BLaER1 treated with 17β-estradiol and CSF1 and Interleukin-3, amounts not matched to agents 10 nM and 100 nM (cell line): Measurements from ENCODE around the gene TSC1.

Experiments used
- H3K27ac ChIP-seq, 11 experiments: shearing (Covaris generic); formaldehyde crosslinking; 2 replicates each; pipeline ENCODE4 v1.8.1; 2022
- H3K27me3 ChIP-seq, 11 experiments: shearing (Covaris generic); formaldehyde crosslinking; 2 replicates each; pipeline ENCODE4 v1.8.1; 2022
- H3K36me3 ChIP-seq, 11 experiments: shearing (Covaris generic); formaldehyde crosslinking; 2 replicates each; pipeline ENCODE4 v1.8.1; 2022
- H3K4me1 ChIP-seq, 10 experiments: shearing (Covaris generic); formaldehyde crosslinking; 2 replicates each; pipeline ENCODE4 v1.8.1; 2022
- H3K4me2 ChIP-seq, 11 experiments: shearing (Covaris generic); formaldehyde crosslinking; 2 replicates each; pipeline ENCODE4 v1.8.1; 2022
- H3K4me3 ChIP-seq, 10 experiments: shearing (Covaris generic); formaldehyde crosslinking; 2 replicates each; pipeline ENCODE4 v1.8.1; 2022
- H3K9ac ChIP-seq, 11 experiments: shearing (Covaris generic); formaldehyde crosslinking; 2 replicates each; pipeline ENCODE4 v1.8.1; 2022
- H3K9me3 ChIP-seq, 11 experiments: shearing (Covaris generic); formaldehyde crosslinking; replicated peaks in 1 of 11; 2 replicates each; pipeline ENCODE4 v1.8.1; 2022
- H4K20me1 ChIP-seq, 11 experiments: shearing (Covaris generic); formaldehyde crosslinking; 2 replicates each; pipeline ENCODE4 v1.8.1; 2022
- Cebpa-rat ChIP-seq, 11 experiments: shearing (Covaris generic); IDR thresholded peaks; 2 replicates each; pipeline ENCODE4 v1.8.1; 2022

The TSC1 gene

GRCh38 chr9:132877458-132877823 lies 67.0 kb downstream of the TSC1 start:
- peak overlapping the region; percentile 77 to 97 (median 89) for H3K4me3 ChIP-seq
- peak overlapping the region; percentile 85 to 96 (median 91) for H3K9ac ChIP-seq

GRCh38 chr9:132876849-132877248 lies 67.6 kb downstream of the TSC1 start:
- Histone ChIP-seq H3K27me3 (no peaks in the 10 kb centered on the region; a peak in 1 of 22 replicates), H3K4me2 (peak overlapping the region in 6 of 11 experiments; percentile 86 to 99 (median 94); a peak in 9 of 22 replicates), H3K36me3 (no peaks in the 10 kb centered on the region), H3K27ac (no peak overlapping the region), H3K9ac (peak overlapping the region in 3 of 11 experiments; percentile 85 to 96 (median 91); a peak in 4 of 22 replicates), H3K4me1 (peaks cover 19 to 45% (median 36%) of the 10 kb centered on the region in 10 experiments), H3K4me3 (no peak overlapping the region; a peak in 1 of 20 replicates), H3K9me3 (no peaks in the 10 kb centered on the region), H4K20me1 (no peaks in the 10 kb centered on the region)
- no peak for TF ChIP-seq Cebpa-rat (IDR thresholded peaks at IDR 0.05)

More at GRCh38 chr9:132877458-132877823, 67.0 kb downstream of the TSC1 start:
- Histone ChIP-seq H3K36me3 (no peaks in the 10 kb centered on the region), H3K27me3 (no peaks in the 10 kb centered on the region; a peak in 1 of 22 replicates), H4K20me1 (no peaks in the 10 kb centered on the region), H3K27ac (peak overlapping the region in 8 of 11 experiments; percentile 88 to 99 (median 93); a peak in 17 of 22 replicates), H3K9me3 (no peaks in the 10 kb centered on the region), H3K4me2 (peak overlapping the region; percentile 85 to 99 (median 93)), H3K4me1 (peaks cover 25 to 51% (median 42%) of the 10 kb centered on the region in 10 experiments)
- TF ChIP-seq Cebpa-rat (IDR thresholded peaks at IDR 0.05): no peak

GRCh38 chr9:132875159-132875558 lies 69.3 kb downstream of the TSC1 start:
- H3K27me3 ChIP-seq: no peaks in the 10 kb centered on the region; a peak in 1 of 22 replicates
- no peak overlapping the region for H3K27ac ChIP-seq
- no peak for TF ChIP-seq Cebpa-rat (IDR thresholded peaks at IDR 0.05)
- no peaks in the 10 kb centered on the region for H4K20me1 ChIP-seq
- no peaks in the 10 kb centered on the region for H3K9me3 ChIP-seq
- no peaks in the 10 kb centered on the region for H3K36me3 ChIP-seq
- H3K4me1 ChIP-seq: peaks cover 14 to 43% (median 35%) of the 10 kb centered on the region in 10 experiments
- H3K4me2 ChIP-seq: no peak overlapping the region
- no peak overlapping the region for H3K4me3 ChIP-seq
- no peak overlapping the region for H3K9ac ChIP-seq

GRCh38 chr9:132873403-132873802 lies 71.0 kb downstream of the TSC1 start:
- no peak overlapping the region for H3K27ac ChIP-seq
- no peak for TF ChIP-seq Cebpa-rat (IDR thresholded peaks at IDR 0.05)
- H3K9ac ChIP-seq: no peak overlapping the region
- H3K4me2 ChIP-seq: no peak overlapping the region
- H3K4me1 ChIP-seq: peaks cover 15 to 39% (median 30%) of the 10 kb centered on the region in 10 experiments
- no peaks in the 10 kb centered on the region; a peak in 1 of 22 replicates for H3K27me3 ChIP-seq
- no peaks in the 10 kb centered on the region for H4K20me1 ChIP-seq
- no peaks in the 10 kb centered on the region for H3K9me3 ChIP-seq
- no peaks in the 10 kb centered on the region for H3K36me3 ChIP-seq
- no peak overlapping the region for H3K4me3 ChIP-seq

- Histone ChIP-seq H3K4me2 (peak overlapping the region in 10 of 11 experiments; percentile 55 to 84 (median 72); a peak in 20 of 22 replicates), H3K27me3 (no peaks in the 10 kb centered on the region)
- no peak for TF ChIP-seq Cebpa-rat (IDR thresholded peaks at IDR 0.05)
Observed at GRCh38 chr9:132869266-132869665, 75.2 kb downstream of the TSC1 start.

GRCh38 chr9:132866898-132867297 lies 77.5 kb downstream of the TSC1 start:
- no peak for TF ChIP-seq Cebpa-rat (IDR thresholded peaks at IDR 0.05)
- H3K36me3 ChIP-seq: no peaks in the 10 kb centered on the region
- H3K27me3 ChIP-seq: no peaks in the 10 kb centered on the region
- H3K4me2 ChIP-seq: no peak overlapping the region
- no peak overlapping the region for H3K4me3 ChIP-seq
- H3K27ac ChIP-seq: no peak overlapping the region
- no peaks in the 10 kb centered on the region for H3K9me3 ChIP-seq
- H4K20me1 ChIP-seq: no peaks in the 10 kb centered on the region
- no peak overlapping the region for H3K9ac ChIP-seq
- H3K4me1 ChIP-seq: peaks cover 9 to 38% (median 31%) of the 10 kb centered on the region in 10 experiments

More at GRCh38 chr9:132869266-132869665, 75.2 kb downstream of the TSC1 start:
- Histone ChIP-seq H3K4me1 (peaks cover 9 to 26% (median 21%) of the 10 kb centered on the region in 10 experiments), H4K20me1 (no peaks in the 10 kb centered on the region), H3K9ac (no peak overlapping the region), H3K4me3 (no peak overlapping the region), H3K36me3 (no peaks in the 10 kb centered on the region), H3K9me3 (no peaks in the 10 kb centered on the region), H3K27ac (peak overlapping the region in 6 of 11 experiments; percentile 1 to 20 (median 12); a peak in 1 of 22 replicates)

- Histone ChIP-seq H4K20me1 (no peaks in the 10 kb centered on the region), H3K4me2 (no peak overlapping the region), H3K9ac (no peak overlapping the region), H3K27ac (no peak overlapping the region), H3K27me3 (no peaks in the 10 kb centered on the region), H3K9me3 (no peaks in the 10 kb centered on the region), H3K4me1 (peaks cover 2 to 37% (median 31%) of the 10 kb centered on the region in 10 experiments), H3K4me3 (no peak overlapping the region), H3K36me3 (no peaks in the 10 kb centered on the region)
- TF ChIP-seq Cebpa-rat (IDR thresholded peaks at IDR 0.05): no peak
Observed at GRCh38 chr9:132864691-132865090, 79.7 kb downstream of the TSC1 start.

GRCh38 chr9:132864277-132864676 lies 80.1 kb downstream of the TSC1 start:
- Histone ChIP-seq H3K9ac (no peak overlapping the region), H3K9me3 (no peaks in the 10 kb centered on the region), H3K27me3 (no peaks in the 10 kb centered on the region), H3K4me1 (peaks cover 0 to 33% (median 27%) of the 10 kb centered on the region in 10 experiments; a peak in 17 of 20 replicates), H3K27ac (no peak overlapping the region), H3K4me2 (no peak overlapping the region), H3K36me3 (no peaks in the 10 kb centered on the region), H4K20me1 (no peaks in the 10 kb centered on the region), H3K4me3 (no peak overlapping the region)
- no peak for TF ChIP-seq Cebpa-rat (IDR thresholded peaks at IDR 0.05)

GRCh38 chr9:132863096-132863495 lies 81.3 kb downstream of the TSC1 start:
- Histone ChIP-seq H3K9me3 (no peaks in the 10 kb centered on the region), H4K20me1 (no peaks in the 10 kb centered on the region), H3K4me3 (no peak overlapping the region), H3K27me3 (peaks cover 5 to 11% (median 10%) of the 10 kb centered on the region in 11 experiments; a peak in 15 of 22 replicates), H3K4me2 (peak overlapping the region in 5 of 11 experiments; percentile 14 to 66 (median 48); a peak in 6 of 22 replicates), H3K27ac (no peak overlapping the region), H3K4me1 (peaks cover 4 to 39% (median 34%) of the 10 kb centered on the region in 10 experiments), H3K9ac (no peak overlapping the region), H3K36me3 (no peaks in the 10 kb centered on the region)
- TF ChIP-seq Cebpa-rat (IDR thresholded peaks at IDR 0.05): no peak

- H3K27ac ChIP-seq: no peak overlapping the region; a peak in 1 of 22 replicates
- no peaks in the 10 kb centered on the region for H3K9me3 ChIP-seq
- no peak for TF ChIP-seq Cebpa-rat (IDR thresholded peaks at IDR 0.05)
- H3K4me2 ChIP-seq: peak overlapping the region in 8 of 11 experiments; percentile 13 to 68 (median 44); a peak in 17 of 22 replicates
- H3K4me3 ChIP-seq: no peak overlapping the region
- no peaks in the 10 kb centered on the region for H4K20me1 ChIP-seq
- no peaks in the 10 kb centered on the region for H3K36me3 ChIP-seq
- peaks cover 10 to 17% (median 15%) of the 10 kb centered on the region in 11 experiments; a peak in 16 of 22 replicates for H3K27me3 ChIP-seq
- no peak overlapping the region for H3K9ac ChIP-seq
- peaks cover 10 to 44% (median 40%) of the 10 kb centered on the region in 10 experiments for H3K4me1 ChIP-seq
Observed at GRCh38 chr9:132862533-132862932, 81.9 kb downstream of the TSC1 start.
